ENCODE data around the gene TRMT2A.

The TRMT2A gene

GRCh38 chr22:20130731-20131596 lies 13.9 kb upstream of the TRMT2A start:
- DNase-seq (peak; percentile 85), ATAC-seq (ENCODE audit: insufficient read depth, low read depth) (peak; percentile 85)
- peaks cover 21% of the 10 kb centered on the region for H3K36me3 ChIP-seq (ENCODE audit: insufficient read depth, low read length)
- no peaks in the 10 kb centered on the region for H3K27me3 ChIP-seq (ENCODE audit: insufficient read depth, low read length, poor library complexity)
- H4K20me1 ChIP-seq (ENCODE audit: insufficient read depth, low read length) = peaks cover 71% of the 10 kb centered on the region
- peak overlapping the region; percentile 93 for H2AFZ ChIP-seq (ENCODE audit: low read depth, low read length)
- peak overlapping the region; percentile 72 for H3K27ac ChIP-seq (ENCODE audit: low read length)
- H3K4me3 ChIP-seq (ENCODE audit: low read depth in 1 of 2, low read length in 2 of 2) = peak overlapping the region; percentile 91 to 92
- peak overlapping the region; percentile 94 for H3K9ac ChIP-seq (ENCODE audit: low read depth, low read length)
- H3K4me1 ChIP-seq (ENCODE audit: insufficient read depth, low read length) = peaks cover 34% of the 10 kb centered on the region
- peaks cover 42% of the 10 kb centered on the region for H3K79me2 ChIP-seq (ENCODE audit: insufficient read depth, low read length)
- H3K4me2 ChIP-seq (ENCODE audit: insufficient read depth, low read length) = peak overlapping the region; percentile 91
- no peak for TF ChIP-seq EZH2 (IDR thresholded peaks at IDR 0.05; ENCODE audit: borderline replicate concordance, low read depth, low read length, severe bottlenecking)
- no peaks in the 10 kb centered on the region for H3K9me3 ChIP-seq (ENCODE audit: insufficient read depth, low read length, severe bottlenecking)

- peak; percentile 27 for DNase-seq
- Histone ChIP-seq H3K4me3 (ENCODE audit: low read depth in 1 of 2, low read length in 2 of 2) (no peak overlapping the region), H3K27ac (ENCODE audit: low read length) (no peak overlapping the region; the same call in 1 of the 2 replicates), H3K36me3 (ENCODE audit: insufficient read depth, low read length) (peaks cover 27% of the 10 kb centered on the region), H3K4me1 (ENCODE audit: insufficient read depth, low read length) (peaks cover 34% of the 10 kb centered on the region), H3K79me2 (ENCODE audit: insufficient read depth, low read length) (peaks cover 35% of the 10 kb centered on the region), H2AFZ (ENCODE audit: low read depth, low read length) (peak overlapping the region; percentile 68; the same call in 1 of the 2 replicates), H3K4me2 (ENCODE audit: insufficient read depth, low read length) (peak overlapping the region; percentile 91), H4K20me1 (ENCODE audit: insufficient read depth, low read length) (peaks cover 71% of the 10 kb centered on the region), H3K27me3 (ENCODE audit: insufficient read depth, low read length, poor library complexity) (no peaks in the 10 kb centered on the region), H3K9me3 (ENCODE audit: insufficient read depth, low read length, severe bottlenecking) (no peaks in the 10 kb centered on the region), H3K9ac (ENCODE audit: low read depth, low read length) (peak overlapping the region; percentile 94; the same call in 1 of the 2 replicates)
- no peak for ATAC-seq (ENCODE audit: insufficient read depth, low read depth)
- TF ChIP-seq CTCF (IDR thresholded peaks at IDR 0.05; ENCODE audit: borderline replicate concordance, extremely low read depth, low read length, poor library complexity, severe bottlenecking) (peak; percentile 35), EZH2 (IDR thresholded peaks at IDR 0.05; ENCODE audit: borderline replicate concordance, low read depth, low read length, severe bottlenecking) (no peak)
Observed at GRCh38 chr22:20130319-20130718, 13.3 kb upstream of the TRMT2A start.

GRCh38 chr22:20129747-20130014 lies 12.7 kb upstream of the TRMT2A start:
- peaks cover 72% of the 10 kb centered on the region for H4K20me1 ChIP-seq (ENCODE audit: insufficient read depth, low read length)
- no peaks in the 10 kb centered on the region for H3K9me3 ChIP-seq (ENCODE audit: insufficient read depth, low read length, severe bottlenecking)
- H3K27me3 ChIP-seq (ENCODE audit: insufficient read depth, low read length, poor library complexity) = no peaks in the 10 kb centered on the region
- TF ChIP-seq EZH2 (IDR thresholded peaks at IDR 0.05; ENCODE audit: borderline replicate concordance, low read depth, low read length, severe bottlenecking) (no peak), CTCF (IDR thresholded peaks at IDR 0.05; ENCODE audit: borderline replicate concordance, extremely low read depth, low read length, poor library complexity, severe bottlenecking) (no peak)
- H3K4me2 ChIP-seq (ENCODE audit: insufficient read depth, low read length) = no peak overlapping the region
- H3K9ac ChIP-seq (ENCODE audit: low read depth, low read length) = no peak overlapping the region
- H3K4me3 ChIP-seq (ENCODE audit: low read depth in 1 of 2, low read length in 2 of 2) = no peak overlapping the region
- no peak for DNase-seq
- no peak for ATAC-seq (ENCODE audit: insufficient read depth, low read depth)
- no peak overlapping the region for H2AFZ ChIP-seq (ENCODE audit: low read depth, low read length)
- peaks cover 32% of the 10 kb centered on the region for H3K4me1 ChIP-seq (ENCODE audit: insufficient read depth, low read length)
- H3K27ac ChIP-seq (ENCODE audit: low read length) = no peak overlapping the region
- peaks cover 33% of the 10 kb centered on the region for H3K79me2 ChIP-seq (ENCODE audit: insufficient read depth, low read length)
- peaks cover 33% of the 10 kb centered on the region for H3K36me3 ChIP-seq (ENCODE audit: insufficient read depth, low read length)
